ENCODE measurements around the gene GRIN2A.

The GRIN2A gene

GRCh38 chr16:9808210-9808609 lies 374.0 kb downstream of the GRIN2A start:
- no peaks in the 10 kb centered on the region for H3K36me3 ChIP-seq (ENCODE audit: control insufficient read depth in 1 of 2, insufficient read depth in 2 of 2, low read length in 2 of 2)
- no peaks in the 10 kb centered on the region for H3K9me3 ChIP-seq (ENCODE audit: control insufficient read depth in 1 of 2, low read length in 2 of 2)
- H3K27me3 ChIP-seq (ENCODE audit: low read depth, low read length), result no peaks in the 10 kb centered on the region
- H3K4me3 ChIP-seq (ENCODE audit: low read depth in 1 of 2, low read length in 2 of 2), result no peak overlapping the region
- no peaks in the 10 kb centered on the region for H3K4me1 ChIP-seq (ENCODE audit: control insufficient read depth in 1 of 2, insufficient read depth in 2 of 2, low read length in 2 of 2)
- no peak overlapping the region for H3K27ac ChIP-seq (ENCODE audit: low read length)

DNA sequence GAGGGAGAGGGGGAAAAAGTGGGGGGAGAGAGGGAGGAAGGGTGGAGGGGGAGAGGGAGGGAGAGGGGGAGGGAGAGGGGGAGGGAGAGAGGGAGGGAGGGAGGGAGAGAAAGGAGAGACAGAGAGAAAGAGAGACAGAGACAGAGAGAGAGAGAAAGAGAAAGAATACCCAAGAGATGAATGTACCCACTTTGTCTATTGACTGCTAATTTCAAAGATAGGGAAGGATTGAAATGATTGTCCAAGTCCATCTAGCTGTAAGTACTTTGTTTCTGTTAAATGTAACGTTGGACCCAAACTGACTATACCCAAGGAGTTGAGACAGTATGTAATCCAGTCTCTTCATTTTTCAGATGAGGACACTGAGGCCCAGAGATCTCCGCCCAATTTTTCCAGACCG lies 374.9 kb downstream of the GRIN2A start:
- no peaks in the 10 kb centered on the region for H3K27me3 ChIP-seq (ENCODE audit: low read depth, low read length)

GRCh38 chr16:9805109-9805508 lies 377.1 kb downstream of the GRIN2A start:
- Histone ChIP-seq H3K4me3 (ENCODE audit: low read depth in 1 of 2, low read length in 2 of 2) (no peak overlapping the region), H3K9me3 (ENCODE audit: control insufficient read depth in 1 of 2, low read length in 2 of 2) (no peaks in the 10 kb centered on the region), H3K4me1 (ENCODE audit: control insufficient read depth in 1 of 2, insufficient read depth in 2 of 2, low read length in 2 of 2) (no peaks in the 10 kb centered on the region), H3K27me3 (ENCODE audit: low read depth, low read length) (no peaks in the 10 kb centered on the region), H3K27ac (ENCODE audit: low read length) (no peak overlapping the region), H3K36me3 (ENCODE audit: control insufficient read depth in 1 of 2, insufficient read depth in 2 of 2, low read length in 2 of 2) (no peaks in the 10 kb centered on the region)

More for the DNA sequence above, 374.9 kb downstream of the GRIN2A start:
- H3K9me3 ChIP-seq (ENCODE audit: control insufficient read depth in 1 of 2, low read length in 2 of 2), result no peaks in the 10 kb centered on the region
- no peak overlapping the region for H3K4me3 ChIP-seq (ENCODE audit: low read depth in 1 of 2, low read length in 2 of 2)
- no peaks in the 10 kb centered on the region for H3K36me3 ChIP-seq (ENCODE audit: control insufficient read depth in 1 of 2, insufficient read depth in 2 of 2, low read length in 2 of 2)
- no peaks in the 10 kb centered on the region for H3K4me1 ChIP-seq (ENCODE audit: control insufficient read depth in 1 of 2, insufficient read depth in 2 of 2, low read length in 2 of 2)
- H3K27ac ChIP-seq (ENCODE audit: low read length), result no peak overlapping the region

DNA sequence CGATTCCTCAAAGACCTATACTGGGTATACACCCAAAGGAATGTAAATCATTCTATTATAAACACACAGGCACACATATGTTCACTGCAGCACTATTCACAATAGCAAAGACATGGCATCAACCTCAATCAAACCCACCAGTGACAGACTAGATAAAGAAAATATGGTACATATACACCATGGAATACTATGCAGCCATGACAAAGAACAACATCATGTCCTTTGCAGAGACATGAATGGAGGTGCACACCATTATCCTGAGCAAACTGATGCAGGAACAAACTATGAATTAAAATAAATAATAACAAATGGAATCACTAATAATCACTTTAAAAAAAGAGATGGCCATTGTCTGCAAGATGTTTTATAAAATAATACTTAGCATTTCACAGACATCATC lies 380.1 kb downstream of the GRIN2A start:
- H3K36me3 ChIP-seq (ENCODE audit: control insufficient read depth in 1 of 2, insufficient read depth in 2 of 2, low read length in 2 of 2), result no peaks in the 10 kb centered on the region
- H3K27me3 ChIP-seq (ENCODE audit: low read depth, low read length), result no peaks in the 10 kb centered on the region
- no peak overlapping the region for H3K4me3 ChIP-seq (ENCODE audit: low read depth in 1 of 2, low read length in 2 of 2)
- H3K9me3 ChIP-seq (ENCODE audit: control insufficient read depth in 1 of 2, low read length in 2 of 2), result no peaks in the 10 kb centered on the region
- no peaks in the 10 kb centered on the region for H3K4me1 ChIP-seq (ENCODE audit: control insufficient read depth in 1 of 2, insufficient read depth in 2 of 2, low read length in 2 of 2)
- no peak overlapping the region for H3K27ac ChIP-seq (ENCODE audit: low read length)

- H3K4me1 ChIP-seq (ENCODE audit: control insufficient read depth in 1 of 2, insufficient read depth in 2 of 2, low read length in 2 of 2), result no peaks in the 10 kb centered on the region
- H3K9me3 ChIP-seq (ENCODE audit: control insufficient read depth in 1 of 2, low read length in 2 of 2), result no peaks in the 10 kb centered on the region
- H3K36me3 ChIP-seq (ENCODE audit: control insufficient read depth in 1 of 2, insufficient read depth in 2 of 2, low read length in 2 of 2), result no peaks in the 10 kb centered on the region
- no peak overlapping the region for H3K4me3 ChIP-seq (ENCODE audit: low read depth in 1 of 2, low read length in 2 of 2)
- H3K27me3 ChIP-seq (ENCODE audit: low read depth, low read length), result no peaks in the 10 kb centered on the region
- no peak overlapping the region for H3K27ac ChIP-seq (ENCODE audit: low read length)
Measured at GRCh38 chr16:9801651-9802050, 380.6 kb downstream of the GRIN2A start.

GRCh38 chr16:9800186-9800738 lies 382.0 kb downstream of the GRIN2A start:
- H3K9me3 ChIP-seq (ENCODE audit: control insufficient read depth in 1 of 2, low read length in 2 of 2), result no peaks in the 10 kb centered on the region
- H3K36me3 ChIP-seq (ENCODE audit: control insufficient read depth in 1 of 2, insufficient read depth in 2 of 2, low read length in 2 of 2), result no peaks in the 10 kb centered on the region
- no peaks in the 10 kb centered on the region for H3K27me3 ChIP-seq (ENCODE audit: low read depth, low read length)
- H3K4me3 ChIP-seq (ENCODE audit: low read depth in 1 of 2, low read length in 2 of 2), result no peak overlapping the region
- H3K27ac ChIP-seq (ENCODE audit: low read length), result no peak overlapping the region
- no peaks in the 10 kb centered on the region for H3K4me1 ChIP-seq (ENCODE audit: control insufficient read depth in 1 of 2, insufficient read depth in 2 of 2, low read length in 2 of 2)

- Histone ChIP-seq H3K36me3 (ENCODE audit: control insufficient read depth in 1 of 2, insufficient read depth in 2 of 2, low read length in 2 of 2) (no peaks in the 10 kb centered on the region), H3K4me3 (ENCODE audit: low read depth in 1 of 2, low read length in 2 of 2) (no peak overlapping the region), H3K9me3 (ENCODE audit: control insufficient read depth in 1 of 2, low read length in 2 of 2) (no peaks in the 10 kb centered on the region), H3K27me3 (ENCODE audit: low read depth, low read length) (no peaks in the 10 kb centered on the region), H3K27ac (ENCODE audit: low read length) (no peak overlapping the region), H3K4me1 (ENCODE audit: control insufficient read depth in 1 of 2, insufficient read depth in 2 of 2, low read length in 2 of 2) (no peaks in the 10 kb centered on the region)
Measured at GRCh38 chr16:9798952-9799580, 383.2 kb downstream of the GRIN2A start.

DNA sequence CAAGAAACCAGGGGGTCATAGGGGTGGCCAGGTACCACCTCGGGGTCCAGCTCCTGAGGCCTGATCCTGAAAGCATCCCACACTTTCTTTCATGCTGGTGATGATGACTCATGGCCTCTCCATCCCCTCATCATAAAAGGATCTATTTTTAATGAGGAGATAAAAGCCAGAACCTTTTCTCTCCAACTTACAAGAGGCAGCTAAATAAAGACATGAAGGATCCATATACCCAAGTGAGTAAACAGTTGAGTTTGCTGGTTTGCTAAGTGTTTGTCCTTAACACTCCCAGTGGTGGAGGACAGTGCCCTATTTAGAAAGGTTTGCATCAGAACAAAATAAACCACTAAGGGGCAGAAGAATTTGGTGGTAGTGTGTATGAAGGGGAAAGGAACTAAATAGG lies 383.8 kb downstream of the GRIN2A start:
- H3K27ac ChIP-seq (ENCODE audit: low read length), result no peak overlapping the region
- H3K36me3 ChIP-seq (ENCODE audit: control insufficient read depth in 1 of 2, insufficient read depth in 2 of 2, low read length in 2 of 2), result no peaks in the 10 kb centered on the region
- H3K9me3 ChIP-seq (ENCODE audit: control insufficient read depth in 1 of 2, low read length in 2 of 2), result no peaks in the 10 kb centered on the region
- H3K4me1 ChIP-seq (ENCODE audit: control insufficient read depth in 1 of 2, insufficient read depth in 2 of 2, low read length in 2 of 2), result no peaks in the 10 kb centered on the region
- no peak overlapping the region for H3K4me3 ChIP-seq (ENCODE audit: low read depth in 1 of 2, low read length in 2 of 2)
- no peaks in the 10 kb centered on the region for H3K27me3 ChIP-seq (ENCODE audit: low read depth, low read length)

- H3K27me3 ChIP-seq (ENCODE audit: low read depth, low read length), result no peaks in the 10 kb centered on the region
- no peaks in the 10 kb centered on the region for H3K36me3 ChIP-seq (ENCODE audit: control insufficient read depth in 1 of 2, insufficient read depth in 2 of 2, low read length in 2 of 2)
- H3K4me1 ChIP-seq (ENCODE audit: control insufficient read depth in 1 of 2, insufficient read depth in 2 of 2, low read length in 2 of 2), result no peaks in the 10 kb centered on the region
- H3K4me3 ChIP-seq (ENCODE audit: low read depth in 1 of 2, low read length in 2 of 2), result no peak overlapping the region
- H3K27ac ChIP-seq (ENCODE audit: low read length), result no peak overlapping the region
- H3K9me3 ChIP-seq (ENCODE audit: control insufficient read depth in 1 of 2, low read length in 2 of 2), result no peaks in the 10 kb centered on the region
Measured at GRCh38 chr16:9797306-9797705, 384.9 kb downstream of the GRIN2A start.

DNA sequence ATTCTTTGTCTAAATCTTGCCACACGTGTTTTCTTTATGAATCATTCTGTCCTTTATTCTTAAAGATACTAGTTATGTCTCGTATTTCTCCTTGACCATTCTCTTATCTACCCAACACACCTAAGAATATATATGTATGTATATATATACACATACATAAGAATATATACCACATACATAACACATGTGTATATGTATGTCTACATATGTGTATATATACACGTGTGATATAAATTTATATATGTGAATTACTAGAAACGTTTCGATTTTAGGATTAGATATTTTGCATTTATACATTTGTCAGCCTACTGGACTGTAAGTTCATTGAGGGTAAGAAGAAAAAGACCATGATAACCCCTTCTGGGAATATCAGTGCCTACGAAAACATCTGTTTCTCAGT lies 388.6 kb downstream of the GRIN2A start:
- Histone ChIP-seq H3K27me3 (ENCODE audit: low read depth, low read length) (no peaks in the 10 kb centered on the region), H3K4me3 (ENCODE audit: low read depth in 1 of 2, low read length in 2 of 2) (no peak overlapping the region), H3K4me1 (ENCODE audit: control insufficient read depth in 1 of 2, insufficient read depth in 2 of 2, low read length in 2 of 2) (no peaks in the 10 kb centered on the region), H3K9me3 (ENCODE audit: control insufficient read depth in 1 of 2, low read length in 2 of 2) (no peaks in the 10 kb centered on the region), H3K36me3 (ENCODE audit: control insufficient read depth in 1 of 2, insufficient read depth in 2 of 2, low read length in 2 of 2) (no peaks in the 10 kb centered on the region), H3K27ac (ENCODE audit: low read length) (no peak overlapping the region)

DNA sequence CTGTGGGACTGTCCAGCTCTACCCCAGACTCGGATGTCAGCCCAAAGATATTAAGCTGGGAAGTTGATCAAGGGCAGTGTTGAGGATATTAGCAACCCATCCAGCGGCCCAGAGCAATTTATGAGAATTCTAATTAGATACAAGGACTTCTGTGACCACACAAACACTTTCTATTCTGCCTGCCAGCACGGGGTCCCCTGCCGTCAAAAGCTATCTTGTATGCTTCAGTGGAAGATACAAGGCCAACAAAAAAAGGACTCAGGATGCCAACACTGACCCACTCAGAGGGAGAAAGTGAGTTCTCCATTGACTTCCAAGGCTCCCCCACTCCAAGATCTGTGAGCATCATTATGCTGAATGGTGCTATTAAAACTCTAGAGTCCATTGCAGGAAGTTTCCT lies 390.7 kb downstream of the GRIN2A start:
- H3K4me1 ChIP-seq (ENCODE audit: control insufficient read depth in 1 of 2, insufficient read depth in 2 of 2, low read length in 2 of 2), result peaks cover 5 to 7% of the 10 kb centered on the region in 2 donors
- H3K27me3 ChIP-seq (ENCODE audit: low read depth, low read length), result no peaks in the 10 kb centered on the region
- H3K36me3 ChIP-seq (ENCODE audit: control insufficient read depth in 1 of 2, insufficient read depth in 2 of 2, low read length in 2 of 2), result no peaks in the 10 kb centered on the region
- no peak overlapping the region for H3K27ac ChIP-seq (ENCODE audit: low read length)
- no peak overlapping the region for H3K4me3 ChIP-seq (ENCODE audit: low read depth in 1 of 2, low read length in 2 of 2)
- no peaks in the 10 kb centered on the region for H3K9me3 ChIP-seq (ENCODE audit: control insufficient read depth in 1 of 2, low read length in 2 of 2)

DNA sequence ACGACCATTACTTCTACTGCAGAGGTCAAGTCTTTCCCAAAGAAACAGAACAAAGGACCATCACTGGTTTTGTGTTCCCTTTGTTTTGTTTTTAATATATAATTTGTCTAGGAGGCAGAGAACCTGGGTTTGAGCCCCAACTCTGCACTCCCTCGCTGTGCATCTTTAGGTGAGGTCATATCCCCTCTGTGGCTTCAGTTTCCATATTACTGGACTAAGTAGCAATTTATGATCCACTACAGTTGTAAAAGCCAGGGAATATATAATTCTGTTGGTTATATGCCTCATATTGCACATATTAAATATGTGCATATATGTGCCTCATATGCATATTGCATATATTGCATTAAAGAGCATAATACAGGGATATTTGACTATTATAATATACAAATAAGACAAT lies 392.0 kb downstream of the GRIN2A start:
- peaks cover 5 to 7% of the 10 kb centered on the region in 2 donors for H3K4me1 ChIP-seq (ENCODE audit: control insufficient read depth in 1 of 2, insufficient read depth in 2 of 2, low read length in 2 of 2)
- H3K27ac ChIP-seq (ENCODE audit: low read length), result no peak overlapping the region
- H3K4me3 ChIP-seq (ENCODE audit: low read depth in 1 of 2, low read length in 2 of 2), result no peak overlapping the region
- H3K36me3 ChIP-seq (ENCODE audit: control insufficient read depth in 1 of 2, insufficient read depth in 2 of 2, low read length in 2 of 2), result no peaks in the 10 kb centered on the region
- no peaks in the 10 kb centered on the region for H3K27me3 ChIP-seq (ENCODE audit: low read depth, low read length)
- H3K9me3 ChIP-seq (ENCODE audit: control insufficient read depth in 1 of 2, low read length in 2 of 2), result no peaks in the 10 kb centered on the region

Data from muscle layer of duodenum (tissue), 2 donors.